ENCODE data around the gene GLI3.

GLI3 gene

DNA sequence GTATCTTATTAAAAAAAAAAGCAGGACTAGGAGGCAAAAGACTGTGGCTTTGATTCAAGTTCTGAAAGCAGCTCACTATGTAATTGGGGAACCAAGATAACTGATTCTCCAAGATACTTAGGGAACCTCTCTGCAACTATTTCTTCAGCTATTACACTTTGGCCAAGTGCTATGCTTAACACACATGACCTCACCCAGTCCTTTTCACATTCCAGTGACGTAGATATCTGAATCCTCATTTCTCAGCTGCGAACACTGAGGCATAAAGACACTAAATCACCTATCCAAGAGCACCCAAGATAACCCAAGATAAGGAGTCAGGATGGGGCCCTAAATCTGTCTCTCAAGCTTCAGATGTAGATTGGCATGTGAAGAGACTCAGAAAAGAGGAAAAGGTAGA lies 133.6 kb downstream of the GLI3 start:
- Histone ChIP-seq H3K27ac (ENCODE audit: low read depth in 2 of 2, low read length in 2 of 2) (no peak overlapping the region), H3K27me3 (ENCODE audit: control insufficient read depth in 2 of 2, insufficient read depth in 2 of 2, low read length in 2 of 2) (no peaks in the 10 kb centered on the region), H3K4me1 (ENCODE audit: control insufficient read depth in 2 of 2, insufficient read depth in 2 of 2, low read length in 2 of 2) (peaks cover 0 to 3% of the 10 kb centered on the region in 2 donors), H3K36me3 (ENCODE audit: control insufficient read depth in 2 of 2, insufficient read depth in 2 of 2, low read length in 2 of 2) (no peaks in the 10 kb centered on the region), H3K9me3 (ENCODE audit: control insufficient read depth in 2 of 2, low read length in 2 of 2) (no peaks in the 10 kb centered on the region), H3K9ac (ENCODE audit: low read depth in 1 of 2, low read length in 2 of 2) (no peak overlapping the region), H3K4me3 (ENCODE audit: low read length in 2 of 2) (no peak overlapping the region)

DNA sequence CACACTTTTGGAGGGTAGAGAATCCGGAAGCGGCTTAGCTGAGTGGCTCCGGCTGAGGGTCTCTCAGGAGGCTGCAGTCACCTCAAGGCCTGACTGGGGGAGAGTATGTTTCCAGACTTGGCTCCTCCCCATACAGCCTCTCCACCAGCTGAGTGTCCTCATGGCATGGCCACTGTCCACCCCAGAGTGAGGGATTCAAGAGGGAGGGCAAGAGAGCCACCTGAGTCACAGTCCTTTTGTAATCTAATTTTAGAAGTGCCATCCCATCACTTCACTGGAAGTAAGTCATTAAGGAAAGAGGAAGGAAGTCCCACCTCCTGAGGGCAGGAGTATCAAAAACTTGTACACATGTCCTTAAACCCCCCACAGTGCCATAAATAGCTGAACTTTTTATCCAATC lies 134.0 kb downstream of the GLI3 start:
- Histone ChIP-seq H3K4me3 (ENCODE audit: low read length in 2 of 2) (no peak overlapping the region), H3K9ac (ENCODE audit: low read depth in 1 of 2, low read length in 2 of 2) (no peak overlapping the region), H3K27me3 (ENCODE audit: control insufficient read depth in 2 of 2, insufficient read depth in 2 of 2, low read length in 2 of 2) (no peaks in the 10 kb centered on the region), H3K4me1 (ENCODE audit: control insufficient read depth in 2 of 2, insufficient read depth in 2 of 2, low read length in 2 of 2) (peaks cover 0 to 3% of the 10 kb centered on the region in 2 donors), H3K27ac (ENCODE audit: low read depth in 2 of 2, low read length in 2 of 2) (no peak overlapping the region), H3K36me3 (ENCODE audit: control insufficient read depth in 2 of 2, insufficient read depth in 2 of 2, low read length in 2 of 2) (no peaks in the 10 kb centered on the region), H3K9me3 (ENCODE audit: control insufficient read depth in 2 of 2, low read length in 2 of 2) (no peaks in the 10 kb centered on the region)

- Histone ChIP-seq H3K9me3 (ENCODE audit: control insufficient read depth in 2 of 2, low read length in 2 of 2) (no peaks in the 10 kb centered on the region), H3K36me3 (ENCODE audit: control insufficient read depth in 2 of 2, insufficient read depth in 2 of 2, low read length in 2 of 2) (no peaks in the 10 kb centered on the region), H3K4me1 (ENCODE audit: control insufficient read depth in 2 of 2, insufficient read depth in 2 of 2, low read length in 2 of 2) (peaks cover 1 to 2% of the 10 kb centered on the region in 2 donors), H3K27ac (ENCODE audit: low read depth in 2 of 2, low read length in 2 of 2) (no peak overlapping the region), H3K9ac (ENCODE audit: low read depth in 1 of 2, low read length in 2 of 2) (no peak overlapping the region), H3K27me3 (ENCODE audit: control insufficient read depth in 2 of 2, insufficient read depth in 2 of 2, low read length in 2 of 2) (no peaks in the 10 kb centered on the region), H3K4me3 (ENCODE audit: low read length in 2 of 2) (no peak overlapping the region)
Observed at GRCh38 chr7:42102301-42102700, 134.7 kb downstream of the GLI3 start.

DNA sequence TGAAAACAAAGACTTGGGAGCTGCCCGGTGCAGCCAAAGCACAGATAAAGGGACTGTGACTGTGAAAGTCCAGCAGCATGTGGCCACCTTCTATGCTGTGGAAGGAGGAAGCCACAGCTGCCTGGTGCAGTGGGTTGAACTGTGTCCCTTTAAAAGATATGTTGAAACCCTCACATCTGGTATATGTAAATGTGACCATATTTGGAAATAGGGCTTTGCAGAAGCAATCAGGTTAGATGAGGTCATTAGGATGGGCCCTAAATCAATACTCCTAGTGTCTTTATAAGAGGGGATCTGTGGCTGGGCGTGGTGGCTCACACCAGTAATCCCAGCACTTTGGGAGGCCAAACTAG lies 136.9 kb downstream of the GLI3 start:
- no peak overlapping the region for H3K9ac ChIP-seq (ENCODE audit: low read depth in 1 of 2, low read length in 2 of 2)
- H3K4me1 ChIP-seq (ENCODE audit: control insufficient read depth in 2 of 2, insufficient read depth in 2 of 2, low read length in 2 of 2), result peaks cover 2 to 8% of the 10 kb centered on the region in 2 donors
- no peaks in the 10 kb centered on the region for H3K9me3 ChIP-seq (ENCODE audit: control insufficient read depth in 2 of 2, low read length in 2 of 2)
- no peaks in the 10 kb centered on the region for H3K27me3 ChIP-seq (ENCODE audit: control insufficient read depth in 2 of 2, insufficient read depth in 2 of 2, low read length in 2 of 2)
- H3K27ac ChIP-seq (ENCODE audit: low read depth in 2 of 2, low read length in 2 of 2), result no peak overlapping the region
- H3K4me3 ChIP-seq (ENCODE audit: low read length in 2 of 2), result no peak overlapping the region
- H3K36me3 ChIP-seq (ENCODE audit: control insufficient read depth in 2 of 2, insufficient read depth in 2 of 2, low read length in 2 of 2), result no peaks in the 10 kb centered on the region

GRCh38 chr7:42099470-42100155 lies 137.4 kb downstream of the GLI3 start:
- no peaks in the 10 kb centered on the region for H3K36me3 ChIP-seq (ENCODE audit: control insufficient read depth in 2 of 2, insufficient read depth in 2 of 2, low read length in 2 of 2)
- H3K9me3 ChIP-seq (ENCODE audit: control insufficient read depth in 2 of 2, low read length in 2 of 2), result no peaks in the 10 kb centered on the region
- no peaks in the 10 kb centered on the region for H3K27me3 ChIP-seq (ENCODE audit: control insufficient read depth in 2 of 2, insufficient read depth in 2 of 2, low read length in 2 of 2)
- peaks cover 2 to 8% of the 10 kb centered on the region in 2 donors for H3K4me1 ChIP-seq (ENCODE audit: control insufficient read depth in 2 of 2, insufficient read depth in 2 of 2, low read length in 2 of 2)
- no peak overlapping the region for H3K27ac ChIP-seq (ENCODE audit: low read depth in 2 of 2, low read length in 2 of 2)
- H3K9ac ChIP-seq (ENCODE audit: low read depth in 1 of 2, low read length in 2 of 2), result no peak overlapping the region
- no peak overlapping the region for H3K4me3 ChIP-seq (ENCODE audit: low read length in 2 of 2)

DNA sequence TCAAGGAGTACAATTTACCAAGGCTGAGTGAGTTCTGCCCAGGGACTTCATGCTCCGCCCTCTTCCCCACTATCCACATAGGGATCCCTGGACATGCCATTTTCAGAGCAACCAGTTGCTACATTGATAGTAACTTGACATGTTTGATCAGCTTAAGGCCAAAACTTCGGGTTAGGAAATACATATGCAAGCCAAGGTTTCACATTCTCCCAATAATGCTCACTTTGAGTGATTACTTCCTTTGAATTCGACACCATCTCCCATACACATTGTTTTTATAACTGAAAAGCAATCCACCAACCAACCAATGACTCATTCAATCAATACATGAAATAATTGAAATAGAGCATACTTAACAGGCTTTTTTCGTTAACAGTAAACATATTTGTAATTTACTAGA lies 137.9 kb downstream of the GLI3 start:
- H3K9ac ChIP-seq (ENCODE audit: low read depth in 1 of 2, low read length in 2 of 2), result no peak overlapping the region
- no peaks in the 10 kb centered on the region for H3K27me3 ChIP-seq (ENCODE audit: control insufficient read depth in 2 of 2, insufficient read depth in 2 of 2, low read length in 2 of 2)
- peaks cover 2 to 8% of the 10 kb centered on the region in 2 donors for H3K4me1 ChIP-seq (ENCODE audit: control insufficient read depth in 2 of 2, insufficient read depth in 2 of 2, low read length in 2 of 2)
- no peaks in the 10 kb centered on the region for H3K36me3 ChIP-seq (ENCODE audit: control insufficient read depth in 2 of 2, insufficient read depth in 2 of 2, low read length in 2 of 2)
- no peaks in the 10 kb centered on the region for H3K9me3 ChIP-seq (ENCODE audit: control insufficient read depth in 2 of 2, low read length in 2 of 2)
- no peak overlapping the region for H3K27ac ChIP-seq (ENCODE audit: low read depth in 2 of 2, low read length in 2 of 2)
- H3K4me3 ChIP-seq (ENCODE audit: low read length in 2 of 2), result no peak overlapping the region

GRCh38 chr7:42097752-42098151 lies 139.3 kb downstream of the GLI3 start:
- Histone ChIP-seq H3K36me3 (ENCODE audit: control insufficient read depth in 2 of 2, insufficient read depth in 2 of 2, low read length in 2 of 2) (no peaks in the 10 kb centered on the region), H3K9ac (ENCODE audit: low read depth in 1 of 2, low read length in 2 of 2) (no peak overlapping the region), H3K4me1 (ENCODE audit: control insufficient read depth in 2 of 2, insufficient read depth in 2 of 2, low read length in 2 of 2) (peaks cover 2 to 8% of the 10 kb centered on the region in 2 donors), H3K27ac (ENCODE audit: low read depth in 2 of 2, low read length in 2 of 2) (no peak overlapping the region), H3K9me3 (ENCODE audit: control insufficient read depth in 2 of 2, low read length in 2 of 2) (no peaks in the 10 kb centered on the region), H3K4me3 (ENCODE audit: low read length in 2 of 2) (no peak overlapping the region), H3K27me3 (ENCODE audit: control insufficient read depth in 2 of 2, insufficient read depth in 2 of 2, low read length in 2 of 2) (no peaks in the 10 kb centered on the region)

DNA sequence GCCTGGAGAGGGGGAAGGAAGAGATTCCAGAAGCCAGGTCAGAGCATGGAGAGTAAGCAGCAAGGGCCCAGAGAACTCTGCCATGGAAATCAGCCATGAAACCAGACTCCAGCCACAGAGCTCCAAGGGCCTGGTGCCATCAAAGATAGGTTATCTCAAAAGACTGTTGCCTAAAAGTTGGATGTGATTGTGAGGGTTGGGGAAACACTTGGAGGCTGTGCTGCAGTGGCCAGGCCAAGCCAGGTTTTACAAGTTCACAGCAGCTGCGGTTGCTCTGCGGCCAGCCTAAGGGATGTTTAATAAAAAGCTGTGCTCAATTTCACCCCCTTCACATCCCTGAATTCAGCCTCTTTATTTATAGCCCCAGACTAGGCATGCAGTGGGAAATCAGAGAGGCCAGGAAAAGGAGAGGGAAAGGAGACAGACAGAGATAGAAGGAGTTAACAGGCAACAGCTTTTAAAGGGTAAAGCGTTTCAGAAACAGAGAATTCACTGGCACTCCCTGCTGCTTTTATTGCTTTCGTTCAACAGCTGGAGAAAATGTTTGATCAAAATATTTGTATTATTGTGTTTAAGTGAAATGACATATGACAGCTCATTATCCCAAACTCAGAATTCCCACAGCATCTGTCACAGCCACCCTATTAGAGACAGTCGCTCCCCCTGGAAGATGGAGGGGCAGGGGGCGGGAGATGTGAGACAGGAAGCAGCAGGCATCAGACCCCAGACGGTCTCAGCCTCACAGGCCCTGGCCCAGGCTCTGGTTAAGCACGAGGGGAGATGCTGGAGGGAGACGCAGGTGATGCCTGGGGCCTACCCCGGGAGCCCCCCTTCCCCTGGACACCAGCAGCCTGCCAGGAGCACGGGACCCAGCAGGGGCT lies 140.1 kb downstream of the GLI3 start:
- Histone ChIP-seq H3K36me3 (ENCODE audit: control insufficient read depth in 2 of 2, insufficient read depth in 2 of 2, low read length in 2 of 2) (no peaks in the 10 kb centered on the region), H3K9ac (ENCODE audit: low read depth in 1 of 2, low read length in 2 of 2) (no peak overlapping the region), H3K4me3 (ENCODE audit: low read length in 2 of 2) (no peak overlapping the region), H3K4me1 (ENCODE audit: control insufficient read depth in 2 of 2, insufficient read depth in 2 of 2, low read length in 2 of 2) (peaks cover 2 to 8% of the 10 kb centered on the region in 2 donors), H3K9me3 (ENCODE audit: control insufficient read depth in 2 of 2, low read length in 2 of 2) (no peaks in the 10 kb centered on the region), H3K27me3 (ENCODE audit: control insufficient read depth in 2 of 2, insufficient read depth in 2 of 2, low read length in 2 of 2) (no peaks in the 10 kb centered on the region), H3K27ac (ENCODE audit: low read depth in 2 of 2, low read length in 2 of 2) (no peak overlapping the region)

- H3K27ac ChIP-seq (ENCODE audit: low read depth in 2 of 2, low read length in 2 of 2), result no peak overlapping the region
- H3K4me1 ChIP-seq (ENCODE audit: control insufficient read depth in 2 of 2, insufficient read depth in 2 of 2, low read length in 2 of 2), result peaks cover 2 to 11% of the 10 kb centered on the region in 2 donors
- no peak overlapping the region for H3K9ac ChIP-seq (ENCODE audit: low read depth in 1 of 2, low read length in 2 of 2)
Observed at GRCh38 chr7:42096268-42096667, 140.7 kb downstream of the GLI3 start.

GRCh38 chr7:42095791-42096190 lies 141.2 kb downstream of the GLI3 start:
- peaks cover 2 to 13% of the 10 kb centered on the region in 2 donors for H3K4me1 ChIP-seq (ENCODE audit: control insufficient read depth in 2 of 2, insufficient read depth in 2 of 2, low read length in 2 of 2)
- H3K9ac ChIP-seq (ENCODE audit: low read depth in 1 of 2, low read length in 2 of 2), result no peak overlapping the region
- no peak overlapping the region for H3K27ac ChIP-seq (ENCODE audit: low read depth in 2 of 2, low read length in 2 of 2)
- no peaks in the 10 kb centered on the region for H3K9me3 ChIP-seq (ENCODE audit: control insufficient read depth in 2 of 2, low read length in 2 of 2)
- H3K27me3 ChIP-seq (ENCODE audit: control insufficient read depth in 2 of 2, insufficient read depth in 2 of 2, low read length in 2 of 2), result no peaks in the 10 kb centered on the region
- H3K4me3 ChIP-seq (ENCODE audit: low read length in 2 of 2), result no peak overlapping the region
- no peaks in the 10 kb centered on the region for H3K36me3 ChIP-seq (ENCODE audit: control insufficient read depth in 2 of 2, insufficient read depth in 2 of 2, low read length in 2 of 2)

More at GRCh38 chr7:42096268-42096667, 140.7 kb downstream of the GLI3 start:
- H3K9me3 ChIP-seq (ENCODE audit: control insufficient read depth in 2 of 2, low read length in 2 of 2), result no peaks in the 10 kb centered on the region
- H3K36me3 ChIP-seq (ENCODE audit: control insufficient read depth in 2 of 2, insufficient read depth in 2 of 2, low read length in 2 of 2), result no peaks in the 10 kb centered on the region
- H3K4me3 ChIP-seq (ENCODE audit: low read length in 2 of 2), result no peak overlapping the region
- H3K27me3 ChIP-seq (ENCODE audit: control insufficient read depth in 2 of 2, insufficient read depth in 2 of 2, low read length in 2 of 2), result no peaks in the 10 kb centered on the region
